ENCODE measurements around the gene LRRTM4. TPM values are rescaled to one million over a fixed set of nuclear protein-coding genes. Genes with fewer than 3 reads are reported as not detected.

Gene LRRTM4
- total RNA-seq, result 0.55 TPM
- long read RNA-seq, result 0 reads

- H3K4me3 ChIP-seq, result peak within 1 kb of the TSS; percentile 42
- H3K27me3 ChIP-seq (ENCODE audit: low read depth), result no peaks in the 10 kb centered on the region
- intact Hi-C loops (cut with micrococcal nuclease), result no loop called here
- no peaks in the 10 kb centered on the region for H3K4me1 ChIP-seq
- peak; percentile 58 for TF ChIP-seq CTCF (IDR thresholded peaks at IDR 0.05; ENCODE audit: borderline replicate concordance)
- H3K36me3 ChIP-seq, result no peaks in the 10 kb centered on the region
- H3K9me3 ChIP-seq (replicated peaks), result no peaks in the 10 kb centered on the region
- DNase-seq, result no peak
- H3K27ac ChIP-seq (replicated peaks), result no peak within 1 kb of the TSS
These were observed at the start of gene LRRTM4 for GRCh38 chr2:77521931-77522470. LRRTM4 (minus strand) TSS chr2:77522376.

GRCh38 chr2:77571545-77571944 is 49.4 kb upstream of the LRRTM4 start:
- intact Hi-C loops (cut with micrococcal nuclease), result no loop called here
- H3K9me3 ChIP-seq (replicated peaks), result peaks cover 4% of the 10 kb centered on the region
- no peak for DNase-seq
- H3K27ac ChIP-seq (replicated peaks), result no peak overlapping the region
- no peaks in the 10 kb centered on the region for H3K4me1 ChIP-seq
- H3K4me3 ChIP-seq, result no peak overlapping the region
- no peaks in the 10 kb centered on the region for H3K27me3 ChIP-seq (ENCODE audit: low read depth)
- H3K36me3 ChIP-seq, result no peaks in the 10 kb centered on the region
- no peak for TF ChIP-seq CTCF (IDR thresholded peaks at IDR 0.05; ENCODE audit: borderline replicate concordance)

GRCh38 chr2:77567723-77568122 is 45.5 kb upstream of the LRRTM4 start:
- Histone ChIP-seq H3K27ac (replicated peaks) (no peak overlapping the region), H3K36me3 (no peaks in the 10 kb centered on the region), H3K9me3 (replicated peaks) (peaks cover 6% of the 10 kb centered on the region), H3K27me3 (ENCODE audit: low read depth) (no peaks in the 10 kb centered on the region), H3K4me3 (no peak overlapping the region), H3K4me1 (no peaks in the 10 kb centered on the region)
- DNase-seq, result no peak
- TF ChIP-seq CTCF (IDR thresholded peaks at IDR 0.05; ENCODE audit: borderline replicate concordance), result no peak
- intact Hi-C loops (cut with micrococcal nuclease), result no loop called here

GRCh38 chr2:77566582-77566981 is 44.4 kb upstream of the LRRTM4 start:
- intact Hi-C loops (cut with micrococcal nuclease), result no loop called here
- no peak for TF ChIP-seq CTCF (IDR thresholded peaks at IDR 0.05; ENCODE audit: borderline replicate concordance)
- Histone ChIP-seq H3K36me3 (no peaks in the 10 kb centered on the region), H3K27ac (replicated peaks) (no peak overlapping the region), H3K27me3 (ENCODE audit: low read depth) (no peaks in the 10 kb centered on the region), H3K4me3 (no peak overlapping the region), H3K4me1 (no peaks in the 10 kb centered on the region), H3K9me3 (replicated peaks) (peaks cover 9% of the 10 kb centered on the region)
- no peak for DNase-seq

- Histone ChIP-seq H3K27ac (replicated peaks) (no peak overlapping the region), H3K4me3 (no peak overlapping the region), H3K36me3 (no peaks in the 10 kb centered on the region), H3K9me3 (replicated peaks) (peaks cover 9% of the 10 kb centered on the region), H3K4me1 (no peaks in the 10 kb centered on the region), H3K27me3 (ENCODE audit: low read depth) (no peaks in the 10 kb centered on the region)
- no peak for DNase-seq
- intact Hi-C loops (cut with micrococcal nuclease), result no loop called here
- no peak for TF ChIP-seq CTCF (IDR thresholded peaks at IDR 0.05; ENCODE audit: borderline replicate concordance)
These were observed 44.0 kb upstream of the LRRTM4 start for GRCh38 chr2:77566131-77566530.
